NCI-H524 (cell line): ENCODE results near the gene RWDD2A.

ENCODE experiments used
- DNase-seq, 2 experiments: peaks; one replicate each; lab custom pipeline; 2025; lab: John Stamatoyannopoulos, UW

RWDD2A gene

GRCh38 chr6:83198486-83199172 lies 5.5 kb downstream of the RWDD2A start:
- DNase-seq = no peak

GRCh38 chr6:83199173-83199862 lies 6.2 kb downstream of the RWDD2A start:
- DNase-seq = no peak

GRCh38 chr6:83199863-83200225 lies 6.7 kb downstream of the RWDD2A start:
- DNase-seq = no peak

GRCh38 chr6:83202031-83202430 lies 8.9 kb downstream of the RWDD2A start:
- no peak for DNase-seq

GRCh38 chr6:83215131-83216047 lies 22.2 kb downstream of the RWDD2A start:
- peak; percentile 91 to 96 for DNase-seq

GRCh38 chr6:83216806-83217205 lies 23.6 kb downstream of the RWDD2A start:
- no peak for DNase-seq

- DNase-seq = peak; percentile 42 to 86
Observed at GRCh38 chr6:83218646-83219045, 25.5 kb downstream of the RWDD2A start.

GRCh38 chr6:83220121-83220520 lies 27.0 kb downstream of the RWDD2A start:
- peak; percentile 11 to 29 for DNase-seq

GRCh38 chr6:83221276-83221675 lies 28.1 kb downstream of the RWDD2A start:
- DNase-seq = no peak

- DNase-seq = peak; percentile 48 to 79
Observed at GRCh38 chr6:83221889-83222479, 28.8 kb downstream of the RWDD2A start.

GRCh38 chr6:83226517-83226916 lies 33.4 kb downstream of the RWDD2A start:
- no peak for DNase-seq

GRCh38 chr6:83231146-83231545 lies 38.0 kb downstream of the RWDD2A start:
- DNase-seq = no peak

GRCh38 chr6:83247471-83247870 lies 54.3 kb downstream of the RWDD2A start:
- DNase-seq = no peak
